Measurements from ENCODE around the gene LCN1. TPM values are rescaled to one million over a fixed set of nuclear protein-coding genes. Genes with fewer than 3 reads are reported as not detected.

Gene LCN1
- total RNA-seq, 1 experiment from 2014 or later: not detected

- Histone ChIP-seq H2BK20ac (ENCODE audit: low read depth, low read length, poor library complexity, severe bottlenecking) (no peak overlapping the region), H3T11ph (ENCODE audit: low read length) (no peak overlapping the region), H3K79me2 (ENCODE audit: insufficient read depth, low read length) (no peaks in the 10 kb centered on the region), H3K56ac (ENCODE audit: insufficient read length, low read depth, low read length) (no peak overlapping the region), H4K91ac (ENCODE audit: insufficient read length, low read depth, low read length) (no peak overlapping the region), H4K20me1 (ENCODE audit: control insufficient read depth, insufficient read depth, insufficient read length) (no peaks in the 10 kb centered on the region), H4K8ac (replicated peaks; ENCODE audit: insufficient read length, low read depth, low read length) (no peak overlapping the region), H3K18ac (ENCODE audit: insufficient read length, low read depth, low read length) (no peak overlapping the region), H3K4me2 (ENCODE audit: insufficient read depth, insufficient read length, low read length) (no peak overlapping the region), H3K27me3 (ENCODE audit: insufficient read depth, low read length) (no peaks in the 10 kb centered on the region), H3K27ac (ENCODE audit: insufficient read length, low read depth, low read length) (no peak overlapping the region), H2BK12ac (ENCODE audit: insufficient read length, low read depth, low read length) (no peak overlapping the region), H2AK5ac (ENCODE audit: insufficient read length, low read length) (no peak overlapping the region), H2AFZ (ENCODE audit: low read length) (no peak overlapping the region), H3K4me1 (ENCODE audit: insufficient read depth, low read length) (no peaks in the 10 kb centered on the region), H3K79me1 (ENCODE audit: insufficient read depth, low read depth, low read length, poor library complexity, severe bottlenecking) (no peaks in the 10 kb centered on the region), H2BK5ac (ENCODE audit: insufficient read length, low read length) (no peak overlapping the region), H4K5ac (ENCODE audit: insufficient read length, low read depth, low read length) (no peak overlapping the region), H3K14ac (ENCODE audit: insufficient read depth, low read length) (no peak overlapping the region), H3K23ac (ENCODE audit: insufficient read length, low read depth, low read length) (no peak overlapping the region), H3K9ac (ENCODE audit: extremely low read depth, insufficient read length, low read length) (no peak overlapping the region), H3K23me2 (ENCODE audit: insufficient read length, low read depth, low read length, poor library complexity, severe bottlenecking) (no peaks in the 10 kb centered on the region), H2BK120ac (ENCODE audit: low read depth, low read length, poor library complexity, severe bottlenecking) (no peak overlapping the region), H2BK15ac (ENCODE audit: low read depth, low read length) (no peak overlapping the region), H3K4ac (ENCODE audit: low read depth, low read length) (no peak overlapping the region), H3K9me3 (ENCODE audit: control insufficient read depth, low read depth, low read length) (no peaks in the 10 kb centered on the region)
- TF ChIP-seq CTCF (conservative IDR thresholded peaks at IDR 0.05): no peak
- H3K27me3 Mint-ChIP-seq (ENCODE audit: low read depth): peaks cover 4% of the 10 kb centered on the region; the same call in 1 of the 2 replicates
- H3K27ac Mint-ChIP-seq: no peak overlapping the region; a peak in 1 of 7 replicates
- no peak for DNase-seq
- H3K4me1 Mint-ChIP-seq: peaks cover 4 to 7% of the 10 kb centered on the region in 2 experiments; a peak in 2 of 4 replicates
- WGBS (ENCODE audit: extremely low coverage, insufficient read length, low lambda C conversion rate): no CpG with 5 or more reads among the region's 14 CpGs
- H3K9me3 Mint-ChIP-seq: peaks cover 0 to 3% of the 10 kb centered on the region in 2 experiments; a peak in 1 of 5 replicates
- no peak overlapping the region for H3K4me3 Mint-ChIP-seq
- H3K36me3 Mint-ChIP-seq (ENCODE audit: insufficient read depth in 1 of 3, low read depth in 3 of 3): no peaks in the 10 kb centered on the region
These were observed 29.8 kb downstream of the LCN1 start for GRCh38 chr9:135551031-135551430.
